ENCODE measurements around the gene CCDC57.

Gene CCDC57

GRCh38 chr17:82073446-82073845 lies 139.2 kb downstream of the CCDC57 start:
- no peak for TF ChIP-seq CTCF (conservative IDR thresholded peaks at IDR 0.05; ENCODE audit: low read depth, low read length)
- DNase-seq (ENCODE audit: low read depth) = no peak
- no peak overlapping the region for H3K4me3 ChIP-seq (ENCODE audit: low read depth, low read length)

GRCh38 chr17:82072827-82073226 lies 139.8 kb downstream of the CCDC57 start:
- TF ChIP-seq CTCF (conservative IDR thresholded peaks at IDR 0.05; ENCODE audit: low read depth, low read length) = no peak
- no peak overlapping the region for H3K4me3 ChIP-seq (ENCODE audit: low read depth, low read length)
- no peak for DNase-seq (ENCODE audit: low read depth)

DNA sequence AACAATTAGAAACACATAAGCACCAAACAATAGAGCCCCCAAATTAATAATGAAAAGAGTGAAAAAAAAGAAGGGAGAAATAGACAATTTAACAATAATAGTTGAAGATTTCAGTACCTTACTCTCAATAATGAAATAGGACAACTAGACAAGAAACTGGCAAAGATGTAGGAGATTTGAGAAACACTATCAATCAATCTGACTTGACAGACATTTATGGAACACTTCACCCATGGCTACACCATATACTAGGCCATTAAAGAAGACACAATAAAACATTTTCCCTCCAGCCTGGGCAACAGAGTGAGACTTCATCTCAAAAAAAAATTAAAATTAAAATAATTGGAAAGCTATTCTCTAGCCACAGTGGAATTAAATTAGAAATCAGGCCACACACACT lies 142.0 kb downstream of the CCDC57 start:
- DNase-seq (ENCODE audit: low read depth) = no peak
- TF ChIP-seq CTCF (conservative IDR thresholded peaks at IDR 0.05; ENCODE audit: low read depth, low read length) = no peak
- H3K4me3 ChIP-seq (ENCODE audit: low read depth, low read length) = no peak overlapping the region

DNA sequence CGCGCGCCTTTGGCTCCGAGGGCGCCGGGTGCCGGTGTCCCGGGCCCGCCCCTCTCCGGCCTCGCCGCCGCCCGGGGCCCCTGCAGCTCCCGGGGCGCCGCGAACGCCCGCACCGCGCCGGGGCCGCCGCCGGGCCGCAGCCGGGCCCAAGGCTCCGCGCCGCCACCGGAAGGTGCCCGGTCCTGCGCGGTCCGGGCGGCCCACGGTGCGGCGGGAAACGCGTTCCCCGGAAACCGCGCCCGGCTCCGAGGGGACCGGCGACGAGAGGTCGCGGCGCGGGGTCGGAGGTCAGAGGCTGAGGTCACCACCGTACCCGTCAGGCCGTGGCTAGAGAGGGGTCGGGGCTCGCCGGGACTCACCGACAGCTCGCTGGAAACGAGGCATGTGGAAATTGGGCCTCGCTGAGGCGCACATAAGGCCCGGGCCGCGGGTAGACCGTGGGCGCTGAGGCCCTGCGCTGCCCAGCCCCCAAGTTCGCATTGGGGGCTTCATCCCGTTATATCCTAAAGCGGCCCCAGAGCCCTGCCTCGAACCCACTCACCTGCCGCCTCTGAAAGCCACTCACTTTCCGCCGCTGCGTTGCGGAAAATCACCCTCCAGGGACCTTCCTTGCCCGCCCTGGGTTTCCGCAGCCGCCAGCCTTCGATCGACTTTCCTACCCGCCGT lies 146.9 kb downstream of the CCDC57 start, which contains the start of gene DUS1L:
DUS1L (minus strand) TSS at position 167 of the 666 bp plus-strand sequence. CDS start 745 bp downstream, outside the sequence.
- TF ChIP-seq CTCF (conservative IDR thresholded peaks at IDR 0.05; ENCODE audit: low read depth, low read length) = no peak
- peak within 1 kb of the TSS; percentile 76 for H3K4me3 ChIP-seq (ENCODE audit: low read depth, low read length)
- DNase-seq (ENCODE audit: low read depth) = peak; percentile 53

- peak; percentile 39 for DNase-seq (ENCODE audit: low read depth)
- peak overlapping the region; percentile 76 for H3K4me3 ChIP-seq (ENCODE audit: low read depth, low read length)
- TF ChIP-seq CTCF (conservative IDR thresholded peaks at IDR 0.05; ENCODE audit: low read depth, low read length) = no peak
Observed at GRCh38 chr17:82065193-82065637, 147.4 kb downstream of the CCDC57 start.

DNA sequence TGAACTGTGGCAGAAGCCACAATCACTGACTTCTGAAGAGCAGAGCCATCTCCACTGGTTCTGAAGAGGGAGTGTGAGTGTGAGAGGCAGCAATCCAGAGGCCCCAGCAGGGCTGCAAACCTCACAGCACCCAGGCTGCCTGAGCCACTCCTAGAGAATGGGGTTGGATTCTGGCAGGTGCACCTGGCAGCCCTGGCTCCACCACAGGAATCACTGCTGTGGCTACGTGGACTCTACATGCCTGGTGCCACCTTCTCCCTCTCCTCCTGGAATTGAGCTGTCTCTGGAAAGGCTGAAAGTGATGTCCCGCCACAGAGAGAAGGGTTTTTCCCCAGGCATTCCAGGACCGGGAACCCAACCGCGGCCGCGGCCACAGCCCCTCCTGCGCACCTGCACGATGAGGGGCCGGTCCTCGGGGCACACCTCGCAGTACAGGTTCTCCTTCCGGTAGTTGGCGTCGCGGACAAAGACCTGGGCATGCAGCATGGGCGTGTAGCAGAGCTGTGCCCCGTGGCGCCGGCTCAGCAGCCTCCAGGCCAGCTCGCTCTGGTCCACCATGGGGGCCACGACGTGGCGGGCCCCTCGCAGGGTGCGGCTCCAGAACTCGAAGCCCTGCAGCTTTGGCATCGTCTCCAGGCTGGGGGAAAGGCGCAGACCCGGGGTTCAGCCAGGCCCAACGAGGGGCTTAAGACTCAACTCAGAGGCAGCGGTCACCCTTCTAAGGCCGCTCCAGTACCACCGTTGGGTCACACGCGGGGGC lies 148.0 kb downstream of the CCDC57 start:
- TF ChIP-seq CTCF (conservative IDR thresholded peaks at IDR 0.05; ENCODE audit: low read depth, low read length) = no peak
- no peak for DNase-seq (ENCODE audit: low read depth)
- H3K4me3 ChIP-seq (ENCODE audit: low read depth, low read length) = peak overlapping the region; percentile 76

All from choroid plexus epithelial cell (primary cell).